HG03060 (cell line): ENCODE results near the gene EPC1.
A peak's percentile ranks its signal among the peaks of the same experiment; 100 is the strongest.
"Not testable (repeated sequence)": the region's sequence is repeated elsewhere in the genome, so short reads cannot be mapped to it uniquely, and the experiment has no call there.

Experiments used
- ATAC-seq: cut with Tn5 transposase; IDR thresholded peaks from one replicate; pipeline ENCODE4 v1.9.1; 2021; ENCODE audit warnings: low read depth, moderate number of reproducible peaks; ENCODE audit not compliant: unreplicated experiment

Gene EPC1

DNA sequence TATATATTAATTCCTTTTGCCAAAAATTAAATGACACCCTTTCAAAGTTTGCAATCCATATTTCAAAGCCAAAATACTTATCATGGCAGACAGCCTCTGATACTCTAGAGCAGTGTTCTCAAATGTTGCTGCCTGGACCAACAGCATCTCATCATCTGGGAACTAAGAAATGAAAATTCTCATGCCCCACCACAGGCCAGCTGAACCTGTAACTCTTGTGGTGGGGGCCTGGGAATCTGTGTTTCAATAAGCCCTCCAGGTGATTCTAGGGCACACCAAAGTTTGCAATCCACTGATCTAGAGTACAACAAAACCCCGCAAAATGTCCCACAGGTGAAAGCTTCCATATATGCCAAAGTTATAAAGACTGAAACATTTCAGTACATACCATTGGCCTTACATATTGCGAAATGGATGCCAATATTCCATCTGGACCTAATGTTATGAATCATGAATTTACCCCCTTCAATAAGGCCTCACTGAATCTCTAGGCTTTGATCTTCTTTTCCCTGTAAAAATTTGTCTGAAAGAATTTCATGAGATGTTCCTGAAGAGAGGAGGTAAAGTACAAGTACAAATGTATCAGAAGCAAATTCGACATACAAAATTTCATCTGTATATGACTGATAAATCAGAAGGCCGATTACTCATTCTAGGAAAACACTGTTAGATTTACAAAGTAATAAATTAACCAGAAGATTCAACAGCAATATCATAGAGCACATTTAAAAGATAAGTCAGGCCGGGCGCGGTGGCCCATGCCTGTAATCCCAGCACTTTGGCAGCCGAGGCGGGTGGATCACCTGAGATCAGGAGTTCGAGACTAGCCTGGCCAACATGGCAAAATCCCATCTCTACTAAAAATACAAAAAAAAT is 25.3 kb upstream of the EPC1 start:
- no peak for ATAC-seq

GRCh38 chr10:32371101-32371500 is 24.1 kb upstream of the EPC1 start:
- no peak for ATAC-seq

- no peak for ATAC-seq
These were observed 21.0 kb upstream of the EPC1 start for GRCh38 chr10:32367793-32368453.

- no peak for ATAC-seq
These were observed 19.6 kb upstream of the EPC1 start for GRCh38 chr10:32366588-32366987.

DNA sequence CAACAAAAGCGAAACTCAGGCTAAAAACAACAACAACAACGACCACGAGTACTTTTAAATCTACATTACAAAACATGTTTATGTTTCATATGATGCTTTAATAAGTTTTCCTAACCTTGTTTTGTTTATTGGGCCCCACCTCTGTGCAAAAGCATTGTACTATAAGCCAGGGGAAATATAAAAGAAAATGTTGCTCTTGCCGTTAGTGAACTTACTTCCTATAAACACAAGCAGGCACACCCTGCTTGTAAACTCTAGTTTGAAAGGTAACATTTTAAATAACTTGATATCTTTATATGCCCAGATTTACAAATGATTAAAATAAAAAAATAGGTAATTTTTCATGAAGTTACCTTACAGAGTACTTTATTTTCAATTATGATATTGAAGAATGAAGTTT is 19.2 kb upstream of the EPC1 start:
- ATAC-seq, result no peak

DNA sequence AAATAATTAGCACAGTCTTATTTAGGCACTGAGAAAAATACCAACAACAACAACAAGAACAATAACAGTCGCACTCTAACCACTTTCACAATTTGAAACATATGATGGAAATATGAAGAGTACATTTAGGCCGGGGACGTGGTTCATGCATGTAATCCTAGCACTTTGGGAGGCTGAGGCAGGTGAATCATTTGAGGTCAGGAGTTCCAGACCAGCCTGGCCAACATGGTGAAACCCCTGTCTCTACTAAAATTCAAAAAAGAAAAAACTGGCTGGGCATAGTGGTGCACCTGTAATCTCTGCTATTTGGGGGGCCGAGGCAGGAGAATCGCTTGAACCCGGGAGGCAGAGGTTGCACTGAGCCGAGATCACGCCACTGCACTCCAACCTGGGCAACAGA is 18.4 kb upstream of the EPC1 start:
- ATAC-seq, result not testable (repeated sequence)

DNA sequence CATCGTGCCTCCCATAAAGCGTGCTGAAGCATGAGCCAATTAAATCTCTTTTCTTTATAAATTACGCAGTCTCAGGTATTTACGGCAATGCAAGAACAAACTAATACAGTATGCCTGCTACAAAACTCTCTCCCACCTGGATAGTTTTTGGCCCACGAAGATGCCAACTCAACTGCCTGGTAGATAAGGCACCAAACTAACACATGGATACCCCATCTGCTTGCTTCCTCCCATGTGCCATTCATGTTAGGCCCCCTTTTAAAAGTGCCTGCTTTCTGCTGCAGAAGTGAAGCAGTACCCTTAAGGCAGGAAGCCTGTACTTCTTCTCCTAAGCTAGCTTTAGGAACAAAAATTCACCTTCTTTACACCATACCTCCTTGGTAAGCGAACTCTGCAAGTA is 15.6 kb upstream of the EPC1 start:
- ATAC-seq, result no peak

DNA sequence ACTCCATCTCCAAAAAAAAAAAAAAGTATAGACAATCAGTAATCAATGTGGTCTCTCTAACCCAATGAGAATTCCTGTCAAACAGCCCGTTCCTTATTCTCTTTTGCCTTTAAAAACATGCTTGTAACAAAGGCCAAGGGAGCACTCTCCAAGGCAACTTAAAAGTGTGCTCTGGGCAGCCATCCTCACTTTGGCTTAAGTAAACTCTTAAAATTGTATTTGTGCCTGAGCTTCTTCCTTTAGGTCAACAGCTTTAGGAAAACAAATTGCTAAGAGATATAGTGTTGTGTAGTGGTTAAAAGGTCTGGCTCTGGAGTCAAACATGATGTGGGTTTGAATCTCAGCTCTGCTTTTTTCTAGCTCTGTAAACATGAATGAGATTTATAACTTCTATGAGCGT is 13.9 kb upstream of the EPC1 start:
- no peak for ATAC-seq

- ATAC-seq, result no peak
These were observed 13.3 kb upstream of the EPC1 start for GRCh38 chr10:32360241-32360640.

DNA sequence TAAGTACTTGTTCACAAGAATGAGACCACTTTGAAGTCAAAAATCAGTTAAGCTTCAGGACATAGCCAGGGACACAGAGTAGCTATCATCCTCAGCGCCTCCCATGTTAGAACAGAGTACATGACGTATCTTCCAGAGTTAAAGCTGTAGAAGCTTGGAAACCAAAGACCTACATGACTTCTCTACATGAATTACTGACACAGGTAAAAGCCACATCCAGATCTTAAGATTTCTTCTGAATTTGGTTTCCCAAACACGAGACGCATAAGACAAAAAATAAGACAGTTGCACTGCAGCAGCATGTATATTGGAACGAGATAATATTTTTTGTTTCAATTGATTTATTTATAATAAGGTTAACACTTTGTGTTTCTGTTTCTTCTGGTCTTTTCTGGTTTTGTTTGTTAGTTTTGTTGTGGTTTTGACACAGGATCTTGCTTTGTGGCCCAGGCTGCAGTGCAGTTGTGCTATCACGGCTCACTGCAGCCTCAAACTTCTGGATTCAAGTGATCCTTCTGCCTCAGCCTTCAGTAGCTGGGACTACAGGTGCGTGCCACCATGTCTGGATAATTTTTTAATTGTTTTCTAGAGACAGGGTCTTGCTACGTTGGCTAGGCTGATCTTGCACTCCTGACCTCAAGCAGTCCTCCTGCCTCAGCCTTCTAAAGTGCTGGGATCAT is 10.2 kb upstream of the EPC1 start:
- ATAC-seq, result no peak

DNA sequence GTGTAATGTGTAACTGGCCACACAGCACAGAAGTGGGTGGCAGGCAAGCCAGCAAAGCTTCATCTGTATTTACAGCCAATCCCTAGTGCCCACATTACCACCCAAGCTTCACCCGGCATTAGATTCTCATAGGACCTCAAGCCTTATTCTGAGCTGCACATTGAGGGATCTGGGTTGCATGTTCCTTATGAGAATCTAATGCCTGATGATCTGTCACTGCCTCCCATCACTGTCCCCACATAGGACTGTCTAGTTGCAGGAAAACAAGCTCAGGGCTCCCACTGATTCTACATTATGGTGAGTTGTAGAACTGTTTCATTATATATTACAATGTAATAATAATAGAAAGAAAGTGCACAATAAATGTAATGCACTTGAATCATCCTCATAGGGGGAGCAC is 7.7 kb upstream of the EPC1 start:
- ATAC-seq, result not testable (repeated sequence)

GRCh38 chr10:32350811-32351350 is 3.9 kb upstream of the EPC1 start:
- ATAC-seq, result no peak

DNA sequence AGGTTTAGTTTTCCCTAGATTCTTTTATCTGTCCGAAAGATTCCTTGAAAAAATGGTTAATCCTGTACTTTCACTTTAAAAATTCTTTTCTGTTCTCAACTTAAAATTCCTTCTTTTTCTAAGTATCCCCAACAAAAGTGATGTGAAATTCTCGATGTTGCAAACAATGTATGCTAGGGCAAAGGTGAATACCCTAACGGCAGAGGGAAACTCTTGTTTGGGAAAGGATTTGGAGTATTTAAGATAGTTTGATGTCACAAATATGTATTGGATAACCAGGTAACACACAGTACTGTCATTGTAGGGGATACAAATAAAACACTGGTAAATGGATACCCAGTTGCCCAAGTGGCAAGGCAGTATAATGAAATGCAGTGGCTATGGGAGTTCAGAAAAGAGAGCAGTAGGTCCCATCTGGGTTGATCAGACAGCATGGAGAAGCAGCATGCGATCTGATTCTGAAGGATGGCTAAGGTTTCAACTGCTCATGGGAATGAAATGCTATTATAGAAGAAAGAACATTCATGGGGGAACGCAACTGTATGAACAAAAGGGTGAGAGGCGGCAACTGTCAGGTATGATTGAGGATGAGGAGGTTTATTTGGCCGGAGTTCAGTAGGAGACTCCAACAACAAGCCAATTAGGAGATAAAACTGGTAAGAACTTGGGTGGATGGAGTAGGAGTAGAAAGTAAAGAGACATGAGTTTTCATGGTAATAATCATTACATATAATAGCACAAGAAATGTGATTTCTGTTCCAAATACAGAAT is 3.2 kb upstream of the EPC1 start:
- no peak for ATAC-seq

GRCh38 chr10:32349199-32349585 is 2.2 kb upstream of the EPC1 start:
- ATAC-seq, result no peak

- ATAC-seq, result no peak
These were observed 1.6 kb upstream of the EPC1 start for GRCh38 chr10:32348297-32349198.

DNA sequence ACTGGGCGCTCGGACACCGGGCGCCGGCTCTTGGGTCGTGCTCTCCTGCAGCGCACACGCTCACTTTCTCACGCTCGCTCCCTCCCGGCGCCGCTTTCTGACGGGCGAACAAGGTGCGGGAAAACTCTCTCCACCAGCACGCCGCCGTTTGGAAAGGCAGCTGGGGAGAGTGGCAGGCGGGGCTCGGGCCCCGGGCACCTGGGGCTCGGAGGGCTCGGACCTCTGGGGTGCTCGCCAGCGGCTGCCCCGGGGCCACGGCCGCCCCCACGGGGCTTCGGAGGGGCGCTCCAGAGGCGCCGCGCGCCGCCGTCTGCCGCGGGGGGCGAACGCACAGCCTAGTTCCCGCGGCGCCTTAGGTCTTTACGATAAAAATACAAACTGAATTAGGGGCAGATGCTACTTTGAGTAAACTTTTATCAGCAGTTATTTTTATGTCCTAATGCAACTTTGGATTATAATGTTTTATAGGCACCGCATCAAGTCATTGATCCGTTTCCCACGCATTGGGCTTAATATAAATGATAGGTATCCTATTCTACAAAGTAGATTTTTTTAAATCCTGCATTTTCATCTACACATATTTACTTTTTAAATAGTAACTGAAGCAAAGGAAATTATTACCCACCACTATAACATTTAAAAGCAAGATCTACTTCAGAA is 535 bp upstream of the EPC1 start:
- no peak for ATAC-seq

DNA sequence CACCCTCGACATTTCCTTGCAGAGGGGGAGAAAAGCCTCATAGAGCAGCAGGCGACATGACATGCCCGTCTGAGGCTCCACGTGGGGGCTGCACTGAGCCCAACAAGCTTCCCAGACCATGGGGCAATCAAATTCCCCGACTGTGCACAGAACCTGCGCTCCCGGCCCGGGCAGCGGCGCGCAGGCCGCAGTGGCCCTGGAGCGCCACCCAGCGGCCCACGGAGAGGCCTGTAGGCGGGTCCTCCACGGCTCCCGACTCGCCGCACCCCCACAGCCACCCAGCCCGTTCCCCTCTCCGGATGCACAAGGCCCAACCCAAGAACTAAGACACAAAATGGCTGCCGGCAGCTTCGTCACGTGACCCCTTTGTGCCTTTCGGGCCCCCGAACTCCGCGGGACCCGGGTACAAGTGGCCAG is 816 bp downstream of the EPC1 start:
- peak; percentile 39 for ATAC-seq

- ATAC-seq, result no peak
These were observed 5.4 kb downstream of the EPC1 start for GRCh38 chr10:32341596-32341995.

DNA sequence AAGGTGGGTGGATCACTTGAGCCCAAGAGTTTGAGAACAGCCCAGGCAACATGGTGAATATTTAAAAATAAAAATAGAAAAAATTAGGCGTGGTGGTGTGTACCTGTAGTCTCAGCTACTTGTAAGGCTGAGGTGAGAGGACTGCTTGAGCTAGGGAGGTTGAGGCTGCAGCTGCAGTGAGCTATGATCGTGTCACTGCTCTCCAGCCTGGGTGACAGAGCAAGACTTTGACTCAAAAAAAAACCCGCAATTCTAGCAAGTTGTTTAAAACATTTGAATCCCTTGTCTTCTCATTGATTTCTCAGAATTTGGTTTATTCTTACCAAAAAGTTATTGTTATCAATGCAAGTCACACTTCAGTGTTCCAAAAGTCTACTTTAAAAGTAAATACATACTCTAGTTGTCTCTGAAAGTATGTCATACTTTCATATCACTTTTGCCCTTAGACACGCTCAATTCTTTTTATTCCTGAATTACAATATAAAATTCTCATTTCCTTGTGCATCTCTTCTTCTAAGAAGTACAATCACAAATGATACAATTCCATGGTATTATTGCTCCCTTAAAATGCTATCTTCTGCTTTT is 6.3 kb downstream of the EPC1 start:
- ATAC-seq, result no peak
